T47D (cell line): ENCODE results near the gene TMEM61.

Experiments
- DNase-seq, 2 experiments: peaks; one replicate each; pipeline versions ENCODE4 v3.0.0 to v3.0.0-alpha.2; 2011 to 2012; ENCODE audit warnings: low read depth in 1 of 2, low spot score in 1 of 2
- JUND ChIP-seq: IDR thresholded peaks from 2 replicates; pipeline ENCODE4 v1.6.1; 2012; ENCODE audit warnings: low read depth
- in situ Hi-C: cut with HindIII; loops from 2 replicates; pipeline ENCODE4 v1.10.0; 2016; ENCODE audit warnings: low sequenced_read_pairs, low pct_unique_long_range_greater_than_20kb

TMEM61 gene

DNA sequence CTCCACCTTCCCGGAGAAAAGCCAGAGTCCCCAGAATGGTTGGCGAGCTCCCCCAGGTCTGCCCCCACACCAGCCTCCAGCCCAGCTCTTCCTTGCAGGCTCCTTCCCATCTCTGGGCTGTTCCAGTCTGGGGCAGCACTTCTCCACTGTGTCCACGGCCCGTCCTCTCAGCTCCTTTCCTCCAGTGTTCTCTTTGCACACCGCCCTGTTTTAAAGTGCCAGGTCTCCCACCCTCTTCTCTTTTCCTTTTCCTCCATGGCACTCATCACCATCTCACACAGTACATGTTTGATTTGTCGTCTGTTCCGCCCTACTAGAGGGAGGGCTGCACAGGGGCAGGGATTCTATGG lies 52.8 kb downstream of the TMEM61 start:
- TF ChIP-seq JUND, result no peak
- in situ Hi-C loops, result no loop called here
- no peak for DNase-seq

DNA sequence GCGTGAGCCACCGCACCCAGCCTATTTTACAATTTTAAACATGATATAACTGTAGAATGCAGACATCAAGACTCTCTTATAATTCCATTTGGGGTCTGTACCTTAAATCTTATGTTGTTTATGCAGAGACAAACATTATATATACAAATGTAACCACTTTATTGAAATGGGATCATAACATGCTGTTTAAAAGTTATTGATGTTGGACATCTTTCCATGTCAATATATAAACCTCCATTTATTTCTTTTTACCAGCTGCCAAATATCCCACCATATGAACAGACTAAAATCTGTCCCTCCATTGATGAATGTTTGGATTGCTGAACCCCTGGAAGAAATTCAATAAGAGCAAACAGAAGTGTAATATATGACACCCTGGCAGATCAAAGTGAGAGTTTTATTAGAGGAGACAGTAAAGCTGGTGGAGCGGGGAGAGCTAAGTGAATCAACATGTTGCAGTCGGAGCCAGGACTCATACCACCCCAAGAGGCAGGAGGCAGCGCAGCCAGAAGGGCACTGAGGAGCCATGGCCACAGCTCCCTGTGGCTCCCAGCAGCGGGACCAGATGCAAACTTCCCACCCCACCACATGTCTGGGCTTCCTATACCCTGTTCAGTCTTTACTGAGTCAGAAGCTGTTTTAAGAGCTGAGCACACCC lies 54.2 kb downstream of the TMEM61 start:
- no peak for TF ChIP-seq JUND
- in situ Hi-C loops, result no loop called here
- no peak for DNase-seq

DNA sequence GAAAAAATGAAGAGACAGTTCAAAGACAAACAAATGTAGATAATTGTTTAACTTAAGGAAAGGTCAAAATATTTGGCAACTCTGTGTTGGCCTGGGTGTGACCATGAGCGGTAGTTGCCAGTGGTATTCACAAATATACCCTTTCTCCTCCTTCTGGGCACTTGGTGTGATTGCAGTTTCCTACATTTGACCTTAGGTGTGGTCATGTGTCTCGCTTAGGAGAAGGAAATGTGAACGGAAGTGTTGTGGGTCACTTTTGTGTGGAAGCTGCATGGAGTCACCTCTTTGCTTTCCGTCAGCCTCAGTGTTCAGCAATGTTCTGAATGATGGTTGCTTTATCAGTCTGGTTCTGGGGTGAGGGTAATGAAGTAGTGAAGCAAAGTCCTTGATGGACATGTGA lies 55.5 kb downstream of the TMEM61 start:
- TF ChIP-seq JUND, result no peak
- in situ Hi-C loops, result no loop called here
- DNase-seq, result no peak

DNA sequence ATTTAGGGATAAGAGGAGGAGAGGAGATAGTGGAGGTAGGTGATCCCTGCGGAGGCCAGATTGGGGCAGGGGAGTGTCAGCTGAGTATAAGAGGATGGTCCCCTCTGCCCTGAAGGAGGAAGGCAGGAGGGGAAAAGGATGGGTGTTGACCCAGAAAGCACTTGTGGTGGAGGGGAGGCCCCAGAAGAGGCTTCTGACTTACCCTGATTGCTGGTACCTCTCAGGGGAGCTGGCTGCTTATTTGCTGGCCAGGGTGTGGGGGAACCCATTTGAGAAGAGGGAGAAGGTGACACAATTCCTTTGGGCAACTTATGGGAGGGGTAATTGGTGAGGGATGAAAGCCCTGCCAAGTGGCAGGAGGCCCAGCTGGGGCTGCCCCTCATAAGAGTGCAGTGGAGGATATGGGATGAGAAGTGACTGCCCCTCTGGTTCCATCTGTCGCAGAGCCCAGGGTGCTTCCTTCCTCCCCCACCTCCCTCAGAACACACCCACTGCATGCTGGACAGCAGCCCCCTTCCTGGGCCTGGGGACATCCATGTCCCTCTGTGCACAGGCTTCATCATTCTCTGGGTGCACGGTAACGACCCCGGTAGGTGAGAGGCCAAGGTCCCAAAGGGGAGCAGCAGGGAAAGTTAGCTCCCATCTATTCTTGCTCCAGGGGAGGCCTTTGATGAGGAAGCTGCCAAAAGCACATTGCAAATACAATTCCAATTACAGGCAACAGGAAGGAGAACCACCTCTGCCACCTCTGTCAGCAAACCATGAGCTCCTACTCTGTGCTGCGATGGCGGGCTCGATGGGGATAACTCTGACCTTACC lies 57.5 kb downstream of the TMEM61 start:
- DNase-seq, result no peak
- in situ Hi-C loops, result no loop called here
- no peak for TF ChIP-seq JUND

DNA sequence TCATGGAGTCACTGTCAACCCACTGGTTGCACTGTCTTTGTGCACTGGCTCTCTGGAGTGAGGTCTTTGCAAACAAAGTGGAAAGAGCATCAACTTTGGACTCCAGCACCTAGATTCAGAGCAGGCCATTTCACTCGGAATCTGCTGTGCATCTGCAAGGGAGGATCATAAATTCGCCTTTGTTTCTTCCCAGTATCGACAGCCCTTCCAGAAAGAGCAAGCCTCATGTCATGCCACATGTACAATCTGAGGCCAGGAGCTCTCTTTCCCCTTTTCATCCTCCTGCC lies 58.1 kb downstream of the TMEM61 start:
- in situ Hi-C loops, result no loop called here
- TF ChIP-seq JUND, result no peak
- DNase-seq, result no peak

DNA sequence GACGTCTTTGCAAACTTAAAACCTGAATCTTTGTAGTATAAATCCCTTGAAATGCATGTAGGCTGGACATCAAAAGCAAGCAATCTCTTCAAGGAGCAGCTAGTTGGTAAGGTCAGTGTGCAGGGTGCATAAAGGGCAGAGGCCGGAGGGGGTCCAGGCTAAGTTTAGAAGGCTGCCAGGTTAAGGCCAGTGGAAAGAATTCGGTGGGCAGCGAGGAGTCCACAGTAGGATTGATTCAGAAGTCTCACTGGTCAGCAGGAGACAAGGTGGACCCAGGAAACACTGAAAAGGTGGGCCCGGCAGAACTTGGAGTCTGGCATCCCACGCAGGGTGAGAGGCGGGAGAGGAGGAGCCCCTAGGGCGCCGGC lies 58.5 kb downstream of the TMEM61 start:
- no peak for DNase-seq
- in situ Hi-C loops, result no loop called here
- TF ChIP-seq JUND, result no peak

DNA sequence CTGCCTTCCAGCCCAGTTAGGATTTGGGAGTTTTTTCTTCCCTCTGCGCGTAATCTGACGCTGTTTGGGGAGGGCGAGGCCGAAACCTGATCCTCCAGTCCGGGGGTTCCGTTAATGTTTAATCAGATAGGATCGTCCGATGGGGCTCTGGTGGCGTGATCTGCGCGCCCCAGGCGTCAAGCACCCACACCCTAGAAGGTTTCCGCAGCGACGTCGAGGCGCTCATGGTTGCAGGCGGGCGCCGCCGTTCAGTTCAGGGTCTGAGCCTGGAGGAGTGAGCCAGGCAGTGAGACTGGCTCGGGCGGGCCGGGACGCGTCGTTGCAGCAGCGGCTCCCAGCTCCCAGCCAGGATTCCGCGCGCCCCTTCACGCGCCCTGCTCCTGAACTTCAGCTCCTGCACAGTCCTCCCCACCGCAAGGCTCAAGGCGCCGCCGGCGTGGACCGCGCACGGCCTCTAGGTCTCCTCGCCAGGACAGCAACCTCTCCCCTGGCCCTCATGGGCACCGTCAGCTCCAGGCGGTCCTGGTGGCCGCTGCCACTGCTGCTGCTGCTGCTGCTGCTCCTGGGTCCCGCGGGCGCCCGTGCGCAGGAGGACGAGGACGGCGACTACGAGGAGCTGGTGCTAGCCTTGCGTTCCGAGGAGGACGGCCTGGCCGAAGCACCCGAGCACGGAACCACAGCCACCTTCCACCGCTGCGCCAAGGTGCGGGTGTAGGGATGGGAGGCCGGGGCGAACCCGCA lies 59.1 kb downstream of the TMEM61 start, which contains the start of gene PCSK9:
TSS of gene PCSK9 (plus strand) at position 207 of the 741 bp plus-strand sequence. CDS start at position 497, 290 bp downstream.
- no peak for TF ChIP-seq JUND
- no peak for DNase-seq
- in situ Hi-C loops, result no loop called here

DNA sequence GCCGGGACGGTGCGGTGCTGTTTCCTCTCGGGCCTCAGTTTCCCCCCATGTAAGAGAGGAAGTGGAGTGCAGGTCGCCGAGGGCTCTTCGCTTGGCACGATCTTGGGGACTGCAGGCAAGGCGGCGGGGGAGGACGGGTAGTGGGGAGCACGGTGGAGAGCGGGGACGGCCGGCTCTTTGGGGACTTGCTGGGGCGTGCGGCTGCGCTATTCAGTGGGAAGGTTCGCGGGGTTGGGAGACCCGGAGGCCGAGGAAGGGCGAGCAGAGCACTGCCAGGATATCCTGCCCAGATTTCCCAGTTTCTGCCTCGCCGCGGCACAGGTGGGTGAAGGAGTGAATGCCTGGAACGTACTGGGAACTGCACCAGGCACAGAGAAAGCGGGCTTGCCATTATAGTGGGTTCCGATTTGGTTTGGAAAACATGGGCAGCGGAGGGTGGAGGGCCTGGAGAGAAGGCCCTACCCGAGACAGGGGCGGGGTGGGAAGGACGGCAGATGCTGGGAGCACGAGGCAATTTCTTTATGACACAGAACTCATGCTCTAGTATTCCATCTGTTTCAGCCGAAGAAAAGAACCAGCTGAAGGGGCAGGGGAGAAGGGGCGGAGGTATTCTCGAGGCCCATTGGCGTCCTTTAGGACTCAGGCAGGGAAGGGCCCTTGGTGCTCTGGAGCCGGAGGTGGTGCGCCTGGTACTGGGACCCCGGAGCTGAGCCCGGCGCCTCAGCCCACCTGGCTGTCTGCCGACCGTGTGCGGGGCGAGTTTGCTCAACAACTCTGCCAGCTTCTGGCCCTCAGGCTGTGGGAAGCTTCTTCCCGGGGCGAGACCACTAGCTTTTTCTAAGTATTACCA lies 59.9 kb downstream of the TMEM61 start:
- DNase-seq, result no peak
- in situ Hi-C loops, result no loop called here
- no peak for TF ChIP-seq JUND

DNA sequence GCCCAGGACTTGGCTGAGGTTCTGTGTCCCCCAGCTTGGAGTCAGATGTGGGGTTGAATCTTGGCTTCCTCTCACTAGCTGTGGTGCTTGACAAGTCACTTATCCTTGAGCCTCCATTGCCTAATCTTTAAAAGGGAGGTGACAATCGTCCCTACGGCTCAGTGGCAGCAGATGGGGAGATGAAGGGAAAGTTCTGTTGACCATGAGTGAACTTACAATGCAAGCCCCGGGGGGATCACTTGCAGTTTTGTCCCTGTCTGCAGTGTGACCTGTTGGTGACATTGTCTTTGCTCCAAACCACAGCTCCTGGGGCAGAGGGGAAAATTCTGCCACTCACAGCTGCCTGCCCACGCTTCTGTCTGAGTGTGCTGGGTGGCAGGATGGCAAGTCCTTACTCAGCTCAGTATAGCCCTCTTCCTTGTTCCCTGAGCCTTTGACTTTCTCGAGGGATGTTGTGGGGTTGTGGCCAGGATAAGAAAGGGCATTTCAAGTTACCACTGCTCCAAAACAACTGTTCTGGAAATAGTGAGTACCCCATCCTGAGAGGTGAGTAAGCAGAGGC lies 60.6 kb downstream of the TMEM61 start:
- in situ Hi-C loops, result no loop called here
- no peak for TF ChIP-seq JUND
- DNase-seq, result peak in 1 of 2 experiments; percentile 16

DNA sequence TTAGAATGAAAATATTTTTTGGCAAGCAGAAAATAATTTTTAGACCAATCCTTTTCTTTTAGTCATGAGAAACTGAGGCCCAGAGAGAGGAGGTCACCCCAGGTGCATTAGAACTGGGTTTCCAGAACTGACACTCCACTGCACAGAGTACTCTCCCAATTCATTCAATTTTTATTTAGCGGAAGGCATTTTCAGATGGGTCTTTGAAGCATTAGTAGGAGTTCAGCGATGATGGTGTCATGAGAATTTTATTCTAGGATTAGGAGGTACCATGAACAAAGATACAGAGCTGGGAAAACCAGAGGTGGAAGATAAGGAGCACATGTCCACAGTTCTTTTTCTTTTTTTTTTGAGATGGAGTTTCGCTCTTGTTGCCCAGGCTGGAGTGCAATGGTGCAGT lies 61.2 kb downstream of the TMEM61 start:
- DNase-seq, result no peak
- no peak for TF ChIP-seq JUND
- in situ Hi-C loops, result no loop called here
